PC-3 (cell line): Measurements from ENCODE around the gene RAP1GAP2.

Experiments used
- CTCF ChIP-seq: fragments of 300-600 bp; sonication (generic); conservative IDR thresholded peaks from 2 replicates; pipeline ENCODE4 v1.5.1; 2017; ENCODE audit warnings: antibody characterized with exemption, low read depth, mild to moderate bottlenecking, low read length
- EZH2 ChIP-seq: fragments of 300-600 bp; sonication (generic); IDR thresholded peaks from one replicate; pipeline ENCODE4 v1.6.1; 2017; ENCODE audit warnings: antibody characterized with exemption, mild to moderate bottlenecking, low read length; ENCODE audit not compliant: unreplicated experiment
- EZH2phosphoT487 ChIP-seq: fragments of 300-600 bp; sonication (generic); IDR thresholded peaks from 2 replicates; pipeline ENCODE4 v1.6.1; 2018; ENCODE audit warnings: mild to moderate bottlenecking, antibody characterized with exemption, low read length, borderline replicate concordance

- TF ChIP-seq CTCF: no peak
- TF ChIP-seq EZH2: no peak
- no peak for TF ChIP-seq EZH2phosphoT487
These were observed 64.6 kb downstream of the RAP1GAP2 start for GRCh38 chr17:2860883-2861282.
